HEK293 (cell line): ENCODE measurements around the gene WNT5B.

Source experiments
- IKZF3 ChIP-seq: fragments of 450-650 bp; IDR thresholded peaks from 2 replicates; pipeline ENCODE4 v1.5.0; 2018; ENCODE audit warnings: missing biosample characterization, mild to moderate bottlenecking, missing genetic modification characterization, moderate library complexity
- MEIS1 ChIP-seq: sonication (generic); formaldehyde crosslinking; IDR thresholded peaks from 2 replicates; pipeline ENCODE4 v1.8.1; 2022; ENCODE audit warnings: missing genetic modification reagents, mild to moderate bottlenecking, borderline replicate concordance
- MYNN ChIP-seq: fragments of 450-650 bp; formaldehyde crosslinking; IDR thresholded peaks from 2 replicates; pipeline ENCODE4 v1.5.1; 2016; ENCODE audit warnings: missing biosample characterization, missing genetic modification characterization, borderline replicate concordance
- OVOL3 ChIP-seq: fragments of 450-650 bp; formaldehyde crosslinking; IDR thresholded peaks from 2 replicates; pipeline ENCODE4 v1.5.1; 2016; ENCODE audit warnings: missing biosample characterization, missing genetic modification characterization
- REPIN1 ChIP-seq: fragments of 450-650 bp; formaldehyde crosslinking; IDR thresholded peaks from 2 replicates; pipeline ENCODE4 v1.5.1; 2017; ENCODE audit warnings: missing biosample characterization, missing genetic modification characterization, low read depth
- SP2 ChIP-seq: fragments of 450-650 bp; formaldehyde crosslinking; IDR thresholded peaks from 2 replicates; pipeline ENCODE4 v1.5.1; 2016; ENCODE audit warnings: missing biosample characterization, missing genetic modification characterization
- TRIM28 ChIP-seq: IDR thresholded peaks from 2 replicates; pipeline ENCODE4 v1.6.1; 2011; ENCODE audit warnings: low read length, control low read depth, borderline replicate concordance
- WT1 ChIP-seq: fragments of 450-650 bp; formaldehyde crosslinking; IDR thresholded peaks from 2 replicates; pipeline ENCODE4 v1.5.1; 2016; ENCODE audit warnings: missing biosample characterization, missing genetic modification characterization
- YY1 ChIP-seq: fragments of 450-650 bp; formaldehyde crosslinking; IDR thresholded peaks from 2 replicates; pipeline ENCODE4 v1.5.1; 2018; ENCODE audit warnings: missing biosample characterization, missing genetic modification characterization
- ZNF138 ChIP-seq: fragments of 450-650 bp; formaldehyde crosslinking; IDR thresholded peaks from 2 replicates; pipeline ENCODE4 v1.5.1; 2016; ENCODE audit warnings: missing biosample characterization, missing genetic modification characterization, borderline replicate concordance
- ZNF248 ChIP-seq: fragments of 450-650 bp; formaldehyde crosslinking; IDR thresholded peaks from 2 replicates; pipeline ENCODE4 v1.5.1; 2017; ENCODE audit warnings: missing biosample characterization, missing genetic modification characterization
- ZNF292 ChIP-seq: fragments of 450-650 bp; formaldehyde crosslinking; IDR thresholded peaks from 2 replicates; pipeline ENCODE4 v1.5.1; 2016; ENCODE audit warnings: low read depth, missing biosample characterization, missing genetic modification characterization, borderline replicate concordance
- ZNF324 ChIP-seq: fragments of 450-650 bp; formaldehyde crosslinking; IDR thresholded peaks from 2 replicates; pipeline ENCODE4 v1.5.1; 2016; ENCODE audit warnings: missing biosample characterization, missing genetic modification characterization
- ZNF341 ChIP-seq: fragments of 450-650 bp; formaldehyde crosslinking; IDR thresholded peaks from 2 replicates; pipeline ENCODE4; 2016; ENCODE audit warnings: low read depth, missing biosample characterization, missing genetic modification characterization
- ZNF354C ChIP-seq: fragments of 450-650 bp; formaldehyde crosslinking; IDR thresholded peaks from 2 replicates; pipeline ENCODE4 v1.5.1; 2016; ENCODE audit warnings: missing biosample characterization, missing genetic modification characterization, low read depth, borderline replicate concordance
- ZNF404 ChIP-seq: fragments of 450-650 bp; formaldehyde crosslinking; IDR thresholded peaks from 2 replicates; pipeline ENCODE4 v1.5.1; 2017; ENCODE audit warnings: missing biosample characterization, missing genetic modification characterization
- ZNF510 ChIP-seq: fragments of 450-650 bp; formaldehyde crosslinking; IDR thresholded peaks from 2 replicates; pipeline ENCODE4 v1.5.1; 2018; ENCODE audit warnings: mild to moderate bottlenecking, missing genetic modification characterization, missing biosample characterization; ENCODE audit not compliant: insufficient replicate concordance
- ZNF514 ChIP-seq: fragments of 450-650 bp; formaldehyde crosslinking; IDR thresholded peaks from 2 replicates; pipeline ENCODE4 v1.5.1; 2016; ENCODE audit warnings: missing biosample characterization, missing genetic modification characterization
- ZNF521 ChIP-seq: fragments of 450-650 bp; formaldehyde crosslinking; IDR thresholded peaks from 2 replicates; pipeline ENCODE4 v1.5.1; 2017; ENCODE audit warnings: missing biosample characterization, mild to moderate bottlenecking, missing genetic modification characterization
- ZNF549 ChIP-seq: fragments of 450-650 bp; IDR thresholded peaks from 2 replicates; pipeline ENCODE4 v1.5.1; 2018; ENCODE audit warnings: missing biosample characterization, missing genetic modification characterization, mild to moderate bottlenecking, inconsistent platforms, moderate library complexity
- ZNF555 ChIP-seq: fragments of 450-650 bp; formaldehyde crosslinking; conservative IDR thresholded peaks from 2 replicates; pipeline ENCODE4 v1.5.1; 2017; ENCODE audit warnings: missing biosample characterization, mild to moderate bottlenecking, missing genetic modification characterization, inconsistent platforms
- ZNF621 ChIP-seq: fragments of 450-650 bp; formaldehyde crosslinking; IDR thresholded peaks from 2 replicates; pipeline ENCODE4 v1.5.1; 2017; ENCODE audit warnings: missing biosample characterization, missing genetic modification characterization
- ZNF670 ChIP-seq: fragments of 450-650 bp; formaldehyde crosslinking; IDR thresholded peaks from 2 replicates; pipeline ENCODE4 v1.5.1; 2016; ENCODE audit warnings: missing biosample characterization, missing genetic modification characterization, low read depth
- TF ChIP-seq, protein P1 (sequence below): fragments of 450-650 bp; formaldehyde crosslinking; IDR thresholded peaks from 2 replicates; pipeline ENCODE4 v1.5.1; 2016; ENCODE audit warnings: missing biosample characterization, missing genetic modification characterization
- TF ChIP-seq, protein P2 (sequence below): fragments of 450-650 bp; formaldehyde crosslinking; IDR thresholded peaks from 2 replicates; pipeline ENCODE4 v1.5.1; 2016; ENCODE audit warnings: missing biosample characterization, missing genetic modification characterization
- TF ChIP-seq, protein P3 (sequence below): fragments of 450-650 bp; IDR thresholded peaks from 2 replicates; pipeline ENCODE4 v1.5.1; 2018; ENCODE audit warnings: missing biosample characterization, mild to moderate bottlenecking, missing genetic modification characterization
- TF ChIP-seq, protein P4 (sequence below): fragments of 450-650 bp; formaldehyde crosslinking; IDR thresholded peaks from 2 replicates; pipeline ENCODE4 v1.5.1; 2017; ENCODE audit warnings: missing biosample characterization, missing genetic modification characterization
- TF ChIP-seq, protein P5 (sequence below): fragments of 450-650 bp; formaldehyde crosslinking; IDR thresholded peaks from 2 replicates; pipeline ENCODE4 v1.5.1; 2016; ENCODE audit warnings: missing biosample characterization, missing genetic modification characterization
- TF ChIP-seq, protein P6 (sequence below): fragments of 450-650 bp; formaldehyde crosslinking; IDR thresholded peaks from 2 replicates; pipeline ENCODE4 v1.5.1; 2016; ENCODE audit warnings: missing biosample characterization, missing genetic modification characterization, low read depth

WNT5B gene

DNA sequence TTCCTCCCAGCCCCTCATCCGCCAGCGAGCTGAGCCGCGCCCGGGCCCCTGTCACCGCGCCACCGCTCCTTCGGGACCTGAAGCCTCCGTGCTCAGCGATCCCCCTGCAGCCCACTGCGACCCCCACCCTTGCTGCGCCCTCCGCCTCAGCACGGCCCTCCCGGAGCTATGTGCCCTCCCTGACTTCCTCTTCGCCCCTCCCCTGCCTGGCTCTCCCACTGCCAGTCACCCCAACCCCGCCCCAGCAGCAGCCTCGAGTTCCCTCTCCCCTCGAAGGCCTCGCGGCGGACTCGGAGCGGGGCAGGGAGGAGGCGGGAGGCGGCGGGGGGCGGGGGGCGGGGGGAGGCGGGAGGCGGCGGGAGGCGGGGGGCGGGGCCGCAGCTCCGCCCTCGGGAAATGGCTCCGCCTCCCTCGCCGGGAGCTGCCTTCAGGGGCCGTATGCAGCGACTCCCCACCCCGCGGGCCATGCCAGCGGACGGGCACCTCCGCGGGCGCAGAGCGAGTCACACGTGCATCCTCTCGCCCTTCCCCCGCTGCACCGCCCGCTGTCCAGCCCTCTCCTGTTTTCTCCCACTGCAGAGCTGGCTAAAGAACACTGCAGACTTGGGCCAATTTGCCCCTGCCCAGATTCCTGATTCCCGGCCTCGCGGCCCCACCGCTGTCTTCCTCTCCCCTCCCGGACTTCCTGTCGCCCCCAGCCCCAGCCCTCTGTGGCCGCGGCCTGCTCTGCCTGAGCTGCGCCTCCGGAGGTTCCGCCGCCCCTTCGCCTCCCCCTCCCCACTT is 32.7 kb downstream of the WNT5B start (continued):
- TF ChIP-seq, protein P1, sequence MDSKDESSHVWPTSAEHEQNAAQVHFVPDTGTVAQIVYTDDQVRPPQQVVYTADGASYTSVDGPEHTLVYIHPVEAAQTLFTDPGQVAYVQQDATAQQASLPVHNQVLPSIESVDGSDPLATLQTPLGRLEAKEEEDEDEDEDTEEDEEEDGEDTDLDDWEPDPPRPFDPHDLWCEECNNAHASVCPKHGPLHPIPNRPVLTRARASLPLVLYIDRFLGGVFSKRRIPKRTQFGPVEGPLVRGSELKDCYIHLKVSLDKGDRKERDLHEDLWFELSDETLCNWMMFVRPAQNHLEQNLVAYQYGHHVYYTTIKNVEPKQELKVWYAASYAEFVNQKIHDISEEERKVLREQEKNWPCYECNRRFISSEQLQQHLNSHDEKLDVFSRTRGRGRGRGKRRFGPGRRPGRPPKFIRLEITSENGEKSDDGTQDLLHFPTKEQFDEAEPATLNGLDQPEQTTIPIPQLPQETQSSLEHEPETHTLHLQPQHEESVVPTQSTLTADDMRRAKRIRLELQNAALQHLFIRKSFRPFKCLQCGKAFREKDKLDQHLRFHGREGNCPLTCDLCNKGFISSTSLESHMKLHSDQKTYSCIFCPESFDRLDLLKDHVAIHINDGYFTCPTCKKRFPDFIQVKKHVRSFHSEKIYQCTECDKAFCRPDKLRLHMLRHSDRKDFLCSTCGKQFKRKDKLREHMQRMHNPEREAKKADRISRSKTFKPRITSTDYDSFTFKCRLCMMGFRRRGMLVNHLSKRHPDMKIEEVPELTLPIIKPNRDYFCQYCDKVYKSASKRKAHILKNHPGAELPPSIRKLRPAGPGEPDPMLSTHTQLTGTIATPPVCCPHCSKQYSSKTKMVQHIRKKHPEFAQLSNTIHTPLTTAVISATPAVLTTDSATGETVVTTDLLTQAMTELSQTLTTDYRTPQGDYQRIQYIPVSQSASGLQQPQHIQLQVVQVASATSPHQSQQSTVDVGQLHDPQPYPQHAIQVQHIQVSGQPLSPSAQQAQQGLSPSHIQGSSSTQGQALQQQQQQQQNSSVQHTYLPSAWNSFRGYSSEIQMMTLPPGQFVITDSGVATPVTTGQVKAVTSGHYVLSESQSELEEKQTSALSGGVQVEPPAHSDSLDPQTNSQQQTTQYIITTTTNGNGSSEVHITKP (tag by site-specific recombination) = peak; percentile 41
- TF ChIP-seq ZNF555 (tag by site-specific recombination) (no peak), ZNF324 (tag by site-specific recombination) (peak; percentile 93), ZNF138 (tag by site-specific recombination) (no peak), TRIM28 (no peak), YY1 (no peak; the same call in 1 of the 2 replicates), WT1 (tag by site-specific recombination) (peak; percentile 87), OVOL3 (tag by site-specific recombination) (no peak), IKZF3 (peak; percentile 92), MYNN (tag by site-specific recombination) (no peak), ZNF341 (tag by site-specific recombination) (peak; percentile 90), ZNF670 (tag by site-specific recombination) (no peak), ZNF292 (tag by site-specific recombination) (no peak), ZNF404 (tag by site-specific recombination) (no peak), REPIN1 (tag by site-specific recombination) (no peak), ZNF549 (tag by site-specific recombination) (no peak), ZNF514 (tag by site-specific recombination) (no peak), ZNF354C (tag by site-specific recombination) (no peak), ZNF521 (tag by site-specific recombination) (no peak), ZNF248 (tag by site-specific recombination) (no peak), ZNF621 (no peak), ZNF510 (tag by site-specific recombination) (no peak), MEIS1 (CRISPR knock-in tag) (no peak), SP2 (tag by site-specific recombination) (no peak; the same call in 1 of the 2 replicates)
- TF ChIP-seq, protein P2, sequence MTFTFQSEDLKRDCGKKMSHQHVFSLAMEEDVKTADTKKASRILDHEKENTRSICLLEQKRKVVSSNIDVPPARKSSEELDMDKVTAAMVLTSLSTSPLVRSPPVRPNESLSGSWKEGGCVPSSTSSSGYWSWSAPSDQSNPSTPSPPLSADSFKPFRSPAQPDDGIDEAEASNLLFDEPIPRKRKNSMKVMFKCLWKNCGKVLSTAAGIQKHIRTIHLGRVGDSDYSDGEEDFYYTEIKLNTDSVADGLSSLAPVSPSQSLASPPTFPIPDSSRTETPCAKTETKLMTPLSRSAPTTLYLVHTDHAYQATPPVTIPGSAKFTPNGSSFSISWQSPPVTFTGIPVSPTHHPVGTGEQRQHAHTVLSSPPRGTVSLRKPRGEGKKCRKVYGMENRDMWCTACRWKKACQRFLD (tag by site-specific recombination) = no peak
- TF ChIP-seq, protein P3, sequence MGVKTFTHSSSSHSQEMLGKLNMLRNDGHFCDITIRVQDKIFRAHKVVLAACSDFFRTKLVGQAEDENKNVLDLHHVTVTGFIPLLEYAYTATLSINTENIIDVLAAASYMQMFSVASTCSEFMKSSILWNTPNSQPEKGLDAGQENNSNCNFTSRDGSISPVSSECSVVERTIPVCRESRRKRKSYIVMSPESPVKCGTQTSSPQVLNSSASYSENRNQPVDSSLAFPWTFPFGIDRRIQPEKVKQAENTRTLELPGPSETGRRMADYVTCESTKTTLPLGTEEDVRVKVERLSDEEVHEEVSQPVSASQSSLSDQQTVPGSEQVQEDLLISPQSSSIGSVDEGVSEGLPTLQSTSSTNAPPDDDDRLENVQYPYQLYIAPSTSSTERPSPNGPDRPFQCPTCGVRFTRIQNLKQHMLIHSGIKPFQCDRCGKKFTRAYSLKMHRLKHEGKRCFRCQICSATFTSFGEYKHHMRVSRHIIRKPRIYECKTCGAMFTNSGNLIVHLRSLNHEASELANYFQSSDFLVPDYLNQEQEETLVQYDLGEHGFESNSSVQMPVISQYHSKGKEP (tag by site-specific recombination) = peak; percentile 80
- TF ChIP-seq, protein P4, sequence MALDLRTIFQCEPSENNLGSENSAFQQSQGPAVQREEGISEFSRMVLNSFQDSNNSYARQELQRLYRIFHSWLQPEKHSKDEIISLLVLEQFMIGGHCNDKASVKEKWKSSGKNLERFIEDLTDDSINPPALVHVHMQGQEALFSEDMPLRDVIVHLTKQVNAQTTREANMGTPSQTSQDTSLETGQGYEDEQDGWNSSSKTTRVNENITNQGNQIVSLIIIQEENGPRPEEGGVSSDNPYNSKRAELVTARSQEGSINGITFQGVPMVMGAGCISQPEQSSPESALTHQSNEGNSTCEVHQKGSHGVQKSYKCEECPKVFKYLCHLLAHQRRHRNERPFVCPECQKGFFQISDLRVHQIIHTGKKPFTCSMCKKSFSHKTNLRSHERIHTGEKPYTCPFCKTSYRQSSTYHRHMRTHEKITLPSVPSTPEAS = no peak
- TF ChIP-seq, protein P5, sequence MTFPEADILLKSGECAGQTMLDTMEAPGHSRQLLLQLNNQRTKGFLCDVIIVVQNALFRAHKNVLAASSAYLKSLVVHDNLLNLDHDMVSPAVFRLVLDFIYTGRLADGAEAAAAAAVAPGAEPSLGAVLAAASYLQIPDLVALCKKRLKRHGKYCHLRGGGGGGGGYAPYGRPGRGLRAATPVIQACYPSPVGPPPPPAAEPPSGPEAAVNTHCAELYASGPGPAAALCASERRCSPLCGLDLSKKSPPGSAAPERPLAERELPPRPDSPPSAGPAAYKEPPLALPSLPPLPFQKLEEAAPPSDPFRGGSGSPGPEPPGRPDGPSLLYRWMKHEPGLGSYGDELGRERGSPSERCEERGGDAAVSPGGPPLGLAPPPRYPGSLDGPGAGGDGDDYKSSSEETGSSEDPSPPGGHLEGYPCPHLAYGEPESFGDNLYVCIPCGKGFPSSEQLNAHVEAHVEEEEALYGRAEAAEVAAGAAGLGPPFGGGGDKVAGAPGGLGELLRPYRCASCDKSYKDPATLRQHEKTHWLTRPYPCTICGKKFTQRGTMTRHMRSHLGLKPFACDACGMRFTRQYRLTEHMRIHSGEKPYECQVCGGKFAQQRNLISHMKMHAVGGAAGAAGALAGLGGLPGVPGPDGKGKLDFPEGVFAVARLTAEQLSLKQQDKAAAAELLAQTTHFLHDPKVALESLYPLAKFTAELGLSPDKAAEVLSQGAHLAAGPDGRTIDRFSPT (tag by site-specific recombination) = peak; percentile 100
- TF ChIP-seq, protein P6, sequence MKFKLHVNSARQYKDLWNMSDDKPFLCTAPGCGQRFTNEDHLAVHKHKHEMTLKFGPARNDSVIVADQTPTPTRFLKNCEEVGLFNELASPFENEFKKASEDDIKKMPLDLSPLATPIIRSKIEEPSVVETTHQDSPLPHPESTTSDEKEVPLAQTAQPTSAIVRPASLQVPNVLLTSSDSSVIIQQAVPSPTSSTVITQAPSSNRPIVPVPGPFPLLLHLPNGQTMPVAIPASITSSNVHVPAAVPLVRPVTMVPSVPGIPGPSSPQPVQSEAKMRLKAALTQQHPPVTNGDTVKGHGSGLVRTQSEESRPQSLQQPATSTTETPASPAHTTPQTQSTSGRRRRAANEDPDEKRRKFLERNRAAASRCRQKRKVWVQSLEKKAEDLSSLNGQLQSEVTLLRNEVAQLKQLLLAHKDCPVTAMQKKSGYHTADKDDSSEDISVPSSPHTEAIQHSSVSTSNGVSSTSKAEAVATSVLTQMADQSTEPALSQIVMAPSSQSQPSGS (tag by site-specific recombination) = no peak
